HG03025 (cell line): ENCODE measurements around the gene TNFRSF11A.

Source experiments
- ATAC-seq: cut with Tn5 transposase; IDR thresholded peaks from one replicate; pipeline ENCODE4 v1.9.1; 2021; ENCODE audit warnings: mild to moderate bottlenecking, moderate library complexity; ENCODE audit not compliant: unreplicated experiment, low FRiP score

TNFRSF11A gene

GRCh38 chr18:62407660-62408059 is 82.5 kb downstream of the TNFRSF11A start:
- no peak for ATAC-seq

DNA sequence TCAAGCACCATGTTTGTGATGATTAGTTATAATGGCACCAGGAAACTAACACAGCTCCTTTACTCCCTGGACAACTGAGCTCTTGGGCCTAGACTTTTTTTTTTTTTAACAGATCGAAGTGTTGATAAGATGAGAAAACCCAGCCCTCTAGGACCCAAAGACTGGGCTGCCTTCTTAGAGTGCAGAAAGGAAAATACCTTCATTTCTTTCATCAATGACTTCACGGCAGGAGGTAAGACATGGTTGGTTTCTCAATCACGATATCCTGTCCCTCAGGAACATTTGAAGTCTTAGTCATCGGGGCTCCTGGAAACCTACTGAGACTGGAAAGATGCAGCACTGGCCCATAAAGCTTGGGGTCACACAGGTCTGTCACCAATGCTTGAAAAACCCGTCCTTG is 84.7 kb downstream of the TNFRSF11A start:
- no peak for ATAC-seq

DNA sequence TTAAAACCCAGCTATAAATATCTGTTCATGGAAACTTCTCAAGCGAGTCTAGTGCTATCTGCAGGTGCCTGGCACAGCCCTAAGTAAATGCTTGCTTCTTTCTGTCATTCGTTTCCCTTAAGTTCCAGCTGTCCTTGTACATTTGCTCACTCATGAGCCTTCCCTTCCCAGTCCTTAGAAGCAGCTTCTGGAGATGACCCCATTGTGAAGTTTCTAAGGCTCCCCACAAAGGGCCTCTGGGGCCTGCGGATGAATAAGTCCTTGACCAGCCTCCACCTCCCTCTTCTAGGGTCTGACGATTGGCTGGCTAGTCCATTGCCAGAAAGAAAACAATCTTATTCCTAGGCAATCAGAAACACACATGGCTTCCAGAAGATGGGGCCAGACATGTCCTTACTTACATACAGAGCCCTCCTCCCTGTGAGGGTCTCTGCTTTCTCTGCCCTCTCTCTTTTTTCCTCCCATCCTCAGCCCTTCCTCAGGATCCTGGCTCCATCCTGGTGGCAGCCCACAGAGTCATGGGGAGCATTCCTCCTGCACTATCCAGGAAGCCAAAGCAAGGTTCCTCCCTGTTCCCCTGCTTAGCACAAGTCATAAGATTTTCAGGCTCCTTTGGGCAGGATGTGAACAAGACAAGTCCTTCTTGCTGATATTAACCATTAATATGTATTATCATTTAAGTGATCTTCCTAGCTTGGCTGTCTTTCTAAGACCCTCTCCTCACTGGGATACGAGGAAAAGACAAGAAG is 87.3 kb downstream of the TNFRSF11A start:
- no peak for ATAC-seq

GRCh38 chr18:62413206-62413605 is 88.1 kb downstream of the TNFRSF11A start:
- ATAC-seq = no peak

GRCh38 chr18:62418258-62418657 is 93.1 kb downstream of the TNFRSF11A start:
- ATAC-seq = no peak

- ATAC-seq = no peak
These were observed 95.0 kb downstream of the TNFRSF11A start for GRCh38 chr18:62420151-62420512.

- peak; percentile 80 for ATAC-seq
These were observed 95.6 kb downstream of the TNFRSF11A start for GRCh38 chr18:62420513-62421209.

DNA sequence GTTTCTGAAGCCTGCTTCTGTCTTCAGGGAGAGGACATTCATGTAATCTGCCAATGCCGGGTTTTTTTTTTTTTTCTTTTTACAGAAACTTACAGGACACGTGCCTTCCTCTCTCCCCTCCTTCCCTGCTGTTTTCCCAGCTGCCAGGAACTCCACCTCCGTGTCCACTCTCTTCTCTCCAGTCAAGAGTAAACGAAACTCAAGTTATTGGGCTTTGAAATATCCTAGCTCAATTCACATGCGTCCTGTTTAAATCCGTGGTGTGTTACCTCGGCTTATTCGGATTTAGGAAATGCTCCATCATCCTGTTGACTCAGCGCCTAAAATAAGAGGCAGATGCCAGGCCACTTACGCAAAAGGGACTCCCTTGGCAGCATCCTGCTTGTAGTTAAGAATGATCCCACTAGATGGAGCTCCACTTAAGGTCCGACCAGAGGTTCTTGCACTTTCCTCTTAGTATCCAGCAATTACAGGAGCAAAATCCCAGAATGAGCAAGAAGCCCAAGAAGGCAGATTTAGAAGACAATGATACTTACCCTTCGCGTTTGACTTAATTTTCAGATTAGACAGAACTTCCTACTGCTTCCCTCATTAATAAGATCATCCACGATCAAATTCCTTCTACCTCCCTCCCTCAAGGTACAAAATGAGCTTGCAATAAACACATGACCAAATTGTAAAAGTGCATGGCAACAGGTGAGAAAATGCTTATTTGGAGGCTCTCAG is 100.5 kb downstream of the TNFRSF11A start:
- ATAC-seq = no peak

GRCh38 chr18:62426191-62426488 is 101.0 kb downstream of the TNFRSF11A start:
- no peak for ATAC-seq

DNA sequence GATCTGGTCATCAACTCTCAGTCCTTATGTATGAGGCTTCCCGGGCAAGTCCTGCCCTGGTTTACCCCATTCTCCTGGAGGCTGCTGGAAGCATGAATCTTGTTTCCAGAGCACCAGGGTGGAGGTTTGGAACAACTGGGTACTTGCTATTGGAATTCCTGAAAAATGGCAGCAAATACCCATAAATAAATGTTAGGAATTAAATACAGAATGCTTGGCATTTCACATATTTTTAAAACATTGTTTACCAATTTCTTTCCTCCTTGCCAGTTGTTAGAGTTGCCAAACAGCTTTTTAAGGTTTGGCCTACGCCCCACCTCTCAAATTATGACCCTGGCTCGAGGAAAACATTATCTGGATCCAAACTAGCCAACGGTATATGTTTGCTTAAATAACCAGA is 107.1 kb downstream of the TNFRSF11A start:
- ATAC-seq = no peak

- no peak for ATAC-seq
These were observed 109.7 kb downstream of the TNFRSF11A start for GRCh38 chr18:62434798-62435197.

- ATAC-seq = no peak
These were observed 110.4 kb downstream of the TNFRSF11A start for GRCh38 chr18:62435435-62436031.

DNA sequence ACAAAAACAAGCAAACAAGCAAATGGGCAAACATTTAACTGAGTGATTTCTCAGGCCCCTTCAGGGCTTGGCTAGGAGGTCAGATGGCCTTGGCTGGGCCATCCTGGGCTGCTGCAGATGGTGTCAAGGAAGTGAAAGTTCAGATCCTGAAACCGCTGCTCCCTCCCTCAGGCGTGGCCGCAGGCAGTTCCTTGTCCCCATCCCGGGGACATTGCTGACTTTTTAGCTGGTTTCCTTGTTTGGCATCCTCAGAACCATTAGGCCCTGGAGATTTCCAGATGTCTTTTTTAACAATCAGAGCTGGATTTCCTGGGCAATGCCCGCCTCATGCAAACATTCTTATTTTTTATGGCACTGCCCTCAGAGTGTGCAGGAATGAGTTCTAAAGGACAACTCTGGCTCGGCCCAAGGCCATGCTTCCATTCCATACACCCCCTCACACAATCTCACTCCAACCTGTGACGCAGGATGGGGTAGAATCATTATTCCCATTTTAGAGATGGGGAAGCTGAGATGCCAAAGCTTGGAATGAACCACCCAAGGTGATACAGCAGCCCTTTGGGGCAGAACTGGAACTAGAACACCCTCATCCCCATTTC is 111.6 kb downstream of the TNFRSF11A start:
- no peak for ATAC-seq

GRCh38 chr18:62437235-62438017 is 112.3 kb downstream of the TNFRSF11A start:
- ATAC-seq = no peak

- ATAC-seq = no peak
These were observed 112.9 kb downstream of the TNFRSF11A start for GRCh38 chr18:62438018-62438329.

GRCh38 chr18:62438402-62438801 is 113.3 kb downstream of the TNFRSF11A start:
- ATAC-seq = no peak

GRCh38 chr18:62438866-62439265 is 113.8 kb downstream of the TNFRSF11A start:
- ATAC-seq = no peak
